H1 (cell line): ENCODE measurements around the gene PPARA. TPM values are rescaled to one million over a fixed set of nuclear protein-coding genes. Genes with fewer than 3 reads are reported as not detected.

ENCODE experiments used
- CTCF ChIA-PET: fragments of 300-600 bp; sonication (Branson Sonifier 250); formaldehyde crosslinking; loops from one replicate; lab custom pipeline; 2021; ENCODE audit not compliant: partially characterized antibody; lab: Charles Lee
- POLR2A ChIA-PET: fragments of 300-600 bp; sonication (Branson Sonifier 250); formaldehyde crosslinking; loops from one replicate; lab custom pipeline; 2021; ENCODE audit warnings: inconsistent platforms; ENCODE audit not compliant: partially characterized antibody; lab: Charles Lee
- DNase-seq, 2 experiments: peaks; one replicate each; pipeline versions ENCODE4 v3.0.0 to v3.0.0-alpha.2; 2010 to 2022; ENCODE audit warnings: low spot score in 2 of 2, low read depth in 1 of 2, mixed read lengths in 1 of 2
- FAIRE-seq: peaks from 2 replicates; lab custom pipeline; 2011; peaks lifted over from hg19 to GRCh38; lab: Jason Lieb, UNC
- H2AFZ ChIP-seq: 2 replicates; pipeline ENCODE4 v1.8.1; 2012; ENCODE audit warnings: low read length, inconsistent platforms
- H2AK5ac ChIP-seq: 2 replicates; pipeline ENCODE4 v1.6.1; 2013; ENCODE audit warnings: low read depth, low read length
- H2BK120ac ChIP-seq: replicated peaks from 2 replicates; pipeline ENCODE3; 2013; ENCODE audit warnings: low read depth, low read length, inconsistent platforms
- H2BK12ac ChIP-seq: 2 replicates; pipeline ENCODE4 v1.6.1; 2013; ENCODE audit warnings: low read depth, low read length
- H2BK15ac ChIP-seq: 2 replicates; pipeline ENCODE4 v1.6.1; 2013; ENCODE audit warnings: low read length
- H2BK20ac ChIP-seq: 2 replicates; pipeline ENCODE4 v1.6.1; 2013; ENCODE audit warnings: low read length
- H2BK5ac ChIP-seq: 2 replicates; pipeline ENCODE4 v1.6.1; 2013; ENCODE audit warnings: low read depth, low read length
- H3K14ac ChIP-seq: 2 replicates; pipeline ENCODE4 v1.6.1; 2013; ENCODE audit warnings: inconsistent platforms; ENCODE audit not compliant: insufficient read length
- H3K18ac ChIP-seq: 2 replicates; pipeline ENCODE4 v1.6.1; 2013; ENCODE audit warnings: low read length; ENCODE audit errors: extremely low read depth
- H3K23ac ChIP-seq: 2 replicates; pipeline ENCODE4 v1.6.1; 2013; ENCODE audit warnings: inconsistent platforms; ENCODE audit not compliant: insufficient read length
- H3K23me2 ChIP-seq: 2 replicates; pipeline ENCODE4 v1.6.1; 2013; ENCODE audit warnings: low read depth, low read length
- H3K27ac ChIP-seq: 2 replicates; pipeline ENCODE4 v1.6.1; 2011; ENCODE audit warnings: low read depth, low read length, inconsistent platforms
- H3K27me3 ChIP-seq, 4 experiments: replicated peaks in 1 of 4; 1 replicate in 1 of 4; 2 replicates in 3 of 4; pipeline versions ENCODE4 v1.6.1 to v1.8.1; 2011 to 2013; ENCODE audit warnings: low read length in 3 of 4, mild to moderate bottlenecking in 3 of 4, inconsistent platforms in 2 of 4, mixed read lengths in 2 of 4, moderate library complexity in 1 of 4; ENCODE audit not compliant: control insufficient read depth in 3 of 4, insufficient read depth in 3 of 4; ENCODE audit errors: extremely low read depth in 1 of 4
- H3K36me3 ChIP-seq, 4 experiments: 2 replicates each; pipeline versions ENCODE4 v1.6.1 to v1.8.1; 2011 to 2013; ENCODE audit warnings: mild to moderate bottlenecking in 4 of 4, low read length in 3 of 4, moderate library complexity in 2 of 4, control low read depth in 1 of 4, inconsistent platforms in 1 of 4; ENCODE audit not compliant: insufficient read depth in 4 of 4, control insufficient read depth in 2 of 4
- H3K4ac ChIP-seq: replicated peaks from 2 replicates; pipeline ENCODE3; 2013; ENCODE audit warnings: low read length, low read depth, mixed read lengths, inconsistent platforms; ENCODE audit not compliant: insufficient read length
- H3K4me1 ChIP-seq, 4 experiments: replicated peaks in 1 of 4; 1 replicate in 1 of 4; 2 replicates in 3 of 4; pipeline versions ENCODE4 v1.6.1 to v1.8.1; 2011 to 2013; ENCODE audit warnings: low read length in 3 of 4, inconsistent platforms in 2 of 4, mixed read lengths in 1 of 4; ENCODE audit not compliant: insufficient read depth in 4 of 4, control insufficient read depth in 3 of 4
- H3K4me2 ChIP-seq, 2 experiments: 2 replicates each; pipeline versions ENCODE4 v1.6.1 to v1.8.1; 2011 to 2013; ENCODE audit warnings: low read depth in 2 of 2, low read length in 2 of 2, control low read depth in 1 of 2, inconsistent platforms in 1 of 2, mild to moderate bottlenecking in 1 of 2; ENCODE audit not compliant: insufficient read depth in 1 of 2
- H3K4me3 ChIP-seq, 4 experiments: fragments of 200-600, 300-600 bp in 1 of 4; sonication (generic), shearing (Covaris generic), sonication (Bioruptor Twin) in 1 of 4; 2 replicates each; pipeline versions ENCODE4 v1.5.1 to v1.8.1; 2011 to 2016; ENCODE audit warnings: low read length in 4 of 4, low read depth in 3 of 4, control low read depth in 2 of 4, inconsistent platforms in 2 of 4, mild to moderate bottlenecking in 2 of 4, mixed read lengths in 1 of 4, moderate library complexity in 1 of 4; ENCODE audit not compliant: insufficient read depth in 2 of 4; ENCODE audit errors: extremely low read depth in 1 of 4
- H3K56ac ChIP-seq: replicated peaks from 2 replicates; pipeline ENCODE3; 2013; ENCODE audit warnings: low read depth, mild to moderate bottlenecking, mixed read lengths, low read length, inconsistent platforms; ENCODE audit not compliant: insufficient read length
- H3K79me1 ChIP-seq: 2 replicates; pipeline ENCODE4 v1.6.1; 2013; ENCODE audit warnings: low read depth, low read length, control low read depth
- H3K79me2 ChIP-seq, 2 experiments: 2 replicates each; pipeline versions ENCODE4 v1.6.1 to v1.8.1; 2012 to 2013; ENCODE audit warnings: low read length in 2 of 2, mild to moderate bottlenecking in 2 of 2, inconsistent platforms in 1 of 2; ENCODE audit not compliant: insufficient read depth in 2 of 2, control insufficient read depth in 1 of 2
- H3K9ac ChIP-seq, 4 experiments: replicated peaks in 1 of 4; 1 replicate in 1 of 4; 2 replicates in 3 of 4; pipeline versions ENCODE4 v1.6.1 to v1.8.1; 2011 to 2013; ENCODE audit warnings: low read depth in 3 of 4, low read length in 3 of 4, control low read depth in 2 of 4, mild to moderate bottlenecking in 2 of 4, moderate library complexity in 2 of 4, inconsistent platforms in 1 of 4; ENCODE audit errors: extremely low read depth in 1 of 4
- H3K9me3 ChIP-seq, 2 experiments: 2 replicates each; pipeline versions ENCODE4 v1.6.1 to v1.8.1; 2012 to 2013; ENCODE audit warnings: mild to moderate bottlenecking in 2 of 2, moderate library complexity in 2 of 2, control low read depth in 1 of 2, inconsistent platforms in 1 of 2, low read depth in 1 of 2, low read length in 1 of 2, mixed read lengths in 1 of 2; ENCODE audit not compliant: insufficient read depth in 2 of 2
- H4K20me1 ChIP-seq, 2 experiments: replicated peaks in 1 of 2; 2 replicates each; pipeline versions ENCODE3 to v1.8.1; 2011 to 2013; ENCODE audit warnings: inconsistent platforms in 2 of 2, low read length in 2 of 2, mild to moderate bottlenecking in 1 of 2; ENCODE audit not compliant: insufficient read depth in 2 of 2, control insufficient read depth in 1 of 2
- H4K5ac ChIP-seq: 2 replicates; pipeline ENCODE4 v1.6.1; 2013; ENCODE audit warnings: low read length, low read depth, mixed read lengths, inconsistent platforms; ENCODE audit not compliant: insufficient read length
- H4K8ac ChIP-seq: 2 replicates; pipeline ENCODE4 v1.8.0; 2013; ENCODE audit warnings: mild to moderate bottlenecking, moderate library complexity, low read length, inconsistent platforms; ENCODE audit not compliant: insufficient read depth; ENCODE audit errors: extremely low read depth
- H4K91ac ChIP-seq: replicated peaks from 2 replicates; pipeline ENCODE3; 2013; ENCODE audit warnings: low read length, mixed read lengths, inconsistent platforms; ENCODE audit not compliant: insufficient read length
- CBX5 ChIP-seq: fragments of 300-800, 300-1000 bp; sonication (generic); IDR thresholded peaks from 2 replicates; pipeline ENCODE4 v1.7.1; 2016; ENCODE audit warnings: antibody characterized with exemption, low read length, low read depth
- TAF1 ChIP-seq: IDR thresholded peaks from 2 replicates; pipeline ENCODE4 v1.6.1; 2011; ENCODE audit warnings: mild to moderate bottlenecking, low read depth, low read length
- WGBS, 2 experiments: shearing (Covaris generic) in 1 of 2; methylation state at CpG; one replicate each; pipeline versions ENCODE4 v1.1.6 to v1.1.7; 2013 to 2015; ENCODE audit warnings: low lambda C conversion rate in 2 of 2, mixed read lengths in 2 of 2, inconsistent platforms in 1 of 2, low coverage in 1 of 2, missing lambda C conversion rate in 1 of 2; ENCODE audit not compliant: insufficient replicate concordance in 2 of 2, insufficient coverage in 1 of 2, insufficient read length in 1 of 2; ENCODE audit errors: extremely low coverage in 1 of 2, missing lambda C conversion rate in 1 of 2; 5-methylcytosine and 5-hydroxymethylcytosine counted together
- polyA plus RNA-seq, 7 experiments: library from polyadenylated mRNA; depleted of rRNA in 3 of 7; stranded (reverse) in 5 of 7; unstranded in 2 of 7; fragments of >200 nt in 5 of 7; fragments of 200-250 nt in 2 of 7; gene quantifications; 1 replicate in 5 of 7; 2 replicates in 1 of 7; 4 replicates in 1 of 7; pipeline versions ENCODE4 v1.2.1 to v1.2.3, GENCODE V29; 2011 to 2013; ENCODE audit warnings: missing spikeins in 2 of 7, mixed read lengths in 2 of 7
- total RNA-seq: library from RNA; stranded (reverse); fragmentation: NEBNext Ultra II Directional; extraction: Animal tissue kit (Norgen Biotek cat#: 25700); gene quantifications from 2 replicates; pipeline ENCODE4 v1.2.1, GENCODE V29; 2021

PPARA gene
- total and polyA plus RNA-seq, 2 of the 8 experiments (the other 6 are each of a cell fraction or from before 2014, with no cell fraction given), result 3.1 to 8.2 TPM

GRCh38 chr22:46193898-46194310, 43.6 kb downstream of the PPARA start:
- no peak overlapping the region for H2AK5ac ChIP-seq
- H2AFZ ChIP-seq, result no peak overlapping the region
- H4K5ac ChIP-seq, result no peak overlapping the region
- no peak overlapping the region for H3K14ac ChIP-seq
- H3K9me3 ChIP-seq, result no peaks in the 10 kb centered on the region
- H3K4me1 ChIP-seq, result no peaks in the 10 kb centered on the region
- H3K23ac ChIP-seq, result no peak overlapping the region
- DNase-seq (no peak), FAIRE-seq (no peak)
- ChIA-PET POLR2A (no interaction called here), CTCF (interaction anchor here (0.7 to 1.2 kb wide), 3 partner anchors 7 to 68 kb away, joined by 3 read pairs; no protein-coding TSS in a partner anchor)
- 75% methylated on average over 8 of the region's 8 CpGs; no CpG with 5 or more reads in 1 of the 2 experiments for WGBS, 2 experiments
- H3K79me1 ChIP-seq, result no peaks in the 10 kb centered on the region
- no peaks in the 10 kb centered on the region for H4K20me1 ChIP-seq
- H3K4ac ChIP-seq, result no peak overlapping the region
- no peak overlapping the region for H3K18ac ChIP-seq
- no peaks in the 10 kb centered on the region for H3K23me2 ChIP-seq
- no peak overlapping the region for H2BK15ac ChIP-seq
- no peak overlapping the region for H2BK12ac ChIP-seq
- no peak overlapping the region for H3K4me2 ChIP-seq
- H3K36me3 ChIP-seq, result no peaks in the 10 kb centered on the region
- H4K8ac ChIP-seq, result peak overlapping the region; percentile 46; the same call in 1 of the 2 replicates
- no peak overlapping the region for H2BK20ac ChIP-seq
- H3K79me2 ChIP-seq, result no peaks in the 10 kb centered on the region
- H2BK5ac ChIP-seq, result no peak overlapping the region
- no peak overlapping the region for H2BK120ac ChIP-seq
- no peak overlapping the region for H3K56ac ChIP-seq
- H3K9ac ChIP-seq, result no peak overlapping the region
- H3K27ac ChIP-seq, result no peak overlapping the region
- no peak overlapping the region for H4K91ac ChIP-seq
- H3K4me3 ChIP-seq, result no peak overlapping the region
- H3K27me3 ChIP-seq, result no peaks in the 10 kb centered on the region
- TF ChIP-seq TAF1, result no peak
- TF ChIP-seq CBX5, result no peak
